SK-N-SH (cell line): ENCODE data around the gene RAD52. TPM values are rescaled to one million over a fixed set of nuclear protein-coding genes. Genes with fewer than 3 reads are reported as not detected.

Source experiments
- CTCF ChIA-PET: fragments of 300-600, 350-600 bp; formaldehyde crosslinking; extraction: SDS; loops from one replicate; lab custom pipeline; 2021; lab: Yijun Ruan, JAX
- POLR2A ChIA-PET: fragments of 350-600 bp; sonication (Branson Sonifier 250); formaldehyde crosslinking; extraction: SDS; loops from one replicate; lab custom pipeline; 2020; ENCODE audit warnings: antibody characterized with exemption, inconsistent platforms; lab: Yijun Ruan, JAX
- DNase-seq: peaks from one replicate; pipeline ENCODE4 v3.0.0; 2012
- H2AFZ ChIP-seq: fragments of 200-600 bp; sonication (generic); 2 replicates; pipeline ENCODE4 v1.8.1; 2016; ENCODE audit warnings: antibody characterized with exemption, mild to moderate bottlenecking, low read depth
- H3F3A ChIP-seq: fragments of 200-600 bp; sonication (generic); replicated peaks from 2 replicates; pipeline ENCODE3; 2016; ENCODE audit warnings: antibody characterized with exemption, mild to moderate bottlenecking; ENCODE audit not compliant: insufficient read depth
- H3K27ac ChIP-seq, 2 experiments: fragments of 200-500 bp in 1 of 2; fragments of 200-600 bp in 1 of 2; sonication (Bioruptor generic) in 1 of 2; sonication (generic), shearing (Covaris generic) in 1 of 2; 2 replicates each; pipeline versions ENCODE4 v1.5.1 to v1.6.1; 2014 to 2016; ENCODE audit warnings: low read depth in 2 of 2, inconsistent platforms in 1 of 2, low read length in 1 of 2, mild to moderate bottlenecking in 1 of 2, mixed read lengths in 1 of 2
- H3K27me3 ChIP-seq: fragments of 200-600 bp; sonication (generic), shearing (Covaris generic); 2 replicates; pipeline ENCODE4 v1.6.1; 2016; ENCODE audit warnings: mixed run types; ENCODE audit not compliant: insufficient read depth
- H3K36me3 ChIP-seq, 2 experiments: fragments of 200-500 bp in 1 of 2; fragments of 200-600 bp in 1 of 2; sonication (Bioruptor generic) in 1 of 2; sonication (generic) in 1 of 2; replicated peaks in 1 of 2; 2 replicates each; pipeline versions ENCODE3 to v1.5.1; 2014 to 2016; ENCODE audit warnings: low read length in 1 of 2, mild to moderate bottlenecking in 1 of 2; ENCODE audit not compliant: insufficient read depth in 2 of 2, control insufficient read depth in 1 of 2
- H3K4me1 ChIP-seq, 2 experiments: fragments of 200-500 bp in 1 of 2; fragments of 200-600 bp in 1 of 2; sonication (Bioruptor generic) in 1 of 2; sonication (generic), shearing (Covaris generic) in 1 of 2; 2 replicates each; pipeline versions ENCODE4 v1.5.1 to v1.6.1; 2014 to 2016; ENCODE audit warnings: low read depth in 1 of 2, low read length in 1 of 2, mixed run types in 1 of 2; ENCODE audit not compliant: insufficient read depth in 2 of 2, control insufficient read depth in 1 of 2
- H3K4me2 ChIP-seq: fragments of 200-600 bp; sonication (generic), shearing (Covaris generic); 2 replicates; pipeline ENCODE4 v1.6.1; 2017; ENCODE audit warnings: mixed run types
- H3K4me3 ChIP-seq, 2 experiments: fragments of 200-500 bp in 1 of 2; fragments of 200-600 bp in 1 of 2; sonication (Bioruptor generic) in 1 of 2; sonication (generic), shearing (Covaris generic) in 1 of 2; 2 replicates each; pipeline versions ENCODE4 v1.5.1 to v1.8.1; 2014 to 2016; ENCODE audit warnings: low read depth in 2 of 2, inconsistent platforms in 1 of 2, low read length in 1 of 2, mild to moderate bottlenecking in 1 of 2, mixed read lengths in 1 of 2, moderate library complexity in 1 of 2
- H3K79me2 ChIP-seq: fragments of 200-600 bp; sonication (generic); 2 replicates; pipeline ENCODE4 v1.8.1; 2017; ENCODE audit warnings: mild to moderate bottlenecking; ENCODE audit not compliant: insufficient read depth
- H3K9ac ChIP-seq: fragments of 200-600 bp; sonication (generic); 2 replicates; pipeline ENCODE4 v1.6.1; 2017; ENCODE audit warnings: mixed run types
- H3K9me2 ChIP-seq: fragments of 200-600 bp; sonication (generic); 2 replicates; pipeline ENCODE4 v1.6.1; 2017; ENCODE audit warnings: mixed run types
- H3K9me3 ChIP-seq: fragments of 200-600 bp; sonication (generic); 2 replicates; pipeline ENCODE4 v1.6.1; 2017; ENCODE audit warnings: mixed run types, mild to moderate bottlenecking, moderate library complexity
- H4K20me1 ChIP-seq: fragments of 200-600 bp; sonication (generic); 2 replicates; pipeline ENCODE4 v1.6.1; 2017; ENCODE audit warnings: mild to moderate bottlenecking, mixed run types; ENCODE audit not compliant: insufficient read depth
- CHD2 ChIP-seq: fragments of 150-350 bp; IDR thresholded peaks from 2 replicates; pipeline ENCODE4 v1.6.1; 2018; ENCODE audit warnings: low read length; ENCODE audit not compliant: partially characterized antibody
- ELF1 ChIP-seq: IDR thresholded peaks from 2 replicates; pipeline ENCODE4 v1.4.0; 2012
- EP300 ChIP-seq, 2 experiments: IDR thresholded peaks; 2 replicates each; pipeline versions ENCODE4 v1.4.0 to v1.6.1; 2012; ENCODE audit warnings: borderline replicate concordance in 1 of 2, low read depth in 1 of 2, low read length in 1 of 2
- EZH2phosphoT487 ChIP-seq: fragments of 200-600 bp; sonication (generic); IDR thresholded peaks from 2 replicates; pipeline ENCODE4 v1.6.1; 2017; ENCODE audit warnings: low read depth, mixed run types, mild to moderate bottlenecking, antibody characterized with exemption, moderate library complexity, borderline replicate concordance
- FOXJ3 ChIP-seq: sonication (generic); formaldehyde crosslinking; IDR thresholded peaks from 2 replicates; pipeline ENCODE4 v1.5.1; 2020; ENCODE audit warnings: mild to moderate bottlenecking, missing genetic modification reagents
- FOXM1 ChIP-seq: IDR thresholded peaks from 2 replicates; pipeline ENCODE4 v1.4.0; 2012; ENCODE audit warnings: low read depth, mild to moderate bottlenecking
- JUND ChIP-seq: IDR thresholded peaks from 2 replicates; pipeline ENCODE4 v1.4.0; 2012
- MEF2A ChIP-seq: IDR thresholded peaks from 2 replicates; pipeline ENCODE4 v1.4.0; 2012; ENCODE audit warnings: low read depth, borderline replicate concordance
- NRF1 ChIP-seq: IDR thresholded peaks from 2 replicates; pipeline ENCODE4 v1.6.1; 2012; ENCODE audit warnings: low read depth, mild to moderate bottlenecking, low read length
- POLR2AphosphoS5 ChIP-seq: IDR thresholded peaks from 2 replicates; pipeline ENCODE4 v1.6.1; 2012; ENCODE audit warnings: low read depth, low read length
- RFX5 ChIP-seq: IDR thresholded peaks from 2 replicates; pipeline ENCODE4 v1.6.1; 2012; ENCODE audit warnings: mild to moderate bottlenecking, improper control_type of control experiment, low read length
- RXRA ChIP-seq: IDR thresholded peaks from 2 replicates; pipeline ENCODE4 v1.4.0; 2012; ENCODE audit warnings: low read depth, mild to moderate bottlenecking, borderline replicate concordance
- SIN3A ChIP-seq: IDR thresholded peaks from 2 replicates; pipeline ENCODE4 v1.6.1; 2012; ENCODE audit warnings: low read depth, mild to moderate bottlenecking, low read length, moderate library complexity, borderline replicate concordance
- TEAD4 ChIP-seq: IDR thresholded peaks from 2 replicates; pipeline ENCODE4 v1.4.0; 2012; ENCODE audit warnings: mild to moderate bottlenecking, borderline replicate concordance; ENCODE audit not compliant: insufficient read depth
- YY1 ChIP-seq: IDR thresholded peaks from 2 replicates; pipeline ENCODE4 v1.4.0; 2012; ENCODE audit warnings: low read depth, mild to moderate bottlenecking
- WGBS: methylation state at CpG from one replicate; pipeline ENCODE4 v1.1.6; 2017; ENCODE audit warnings: low lambda C conversion rate; 5-methylcytosine and 5-hydroxymethylcytosine counted together
- polyA plus RNA-seq, 3 experiments: library from polyadenylated mRNA; depleted of rRNA; stranded (reverse); fragments of >200 nt; gene quantifications; 2 replicates each; pipeline ENCODE4 v1.2.3, GENCODE V29; 2012
- TF ChIP-seq, protein P1 (sequence below): IDR thresholded peaks from 2 replicates; pipeline ENCODE4; 2012
- TF ChIP-seq, protein P2 (sequence below): fragments of 150-350 bp; IDR thresholded peaks from 2 replicates; pipeline ENCODE4 v1.6.1; 2016; ENCODE audit warnings: mild to moderate bottlenecking, low read depth, low read length
- TF ChIP-seq, protein P3 (sequence below): fragments of 150-350 bp; IDR thresholded peaks from 2 replicates; pipeline ENCODE4 v1.6.1; 2017; ENCODE audit warnings: antibody characterized with exemption, low read length, low read depth, borderline replicate concordance

RAD52 gene
- polyA plus RNA-seq, 1 of the 3 experiments (the other 2 are of a cell fraction): 11.2 TPM

DNA sequence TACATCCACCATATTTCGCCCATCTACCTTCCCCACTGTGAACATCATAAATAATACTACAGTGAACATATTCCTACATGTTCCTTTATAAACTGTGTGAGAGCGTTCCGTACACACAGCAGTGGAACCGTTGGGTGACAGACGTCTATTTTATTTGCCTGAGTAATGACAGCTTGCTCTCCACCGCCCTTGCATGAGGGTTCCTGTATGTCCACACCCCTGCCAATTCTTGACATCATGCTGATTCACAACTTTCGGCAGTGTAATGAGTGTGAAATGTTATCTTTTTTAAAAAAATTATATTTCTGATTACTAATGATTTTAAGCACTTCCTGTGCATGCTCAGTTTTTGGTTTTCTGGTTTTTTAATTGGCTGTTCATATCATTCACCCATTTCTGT is 4.3 kb upstream of the RAD52 start:
- CTCF ChIA-PET: interaction anchor here (1.3 kb wide), 1 partner anchor 681 kb away, joined by 3 read pairs; no protein-coding TSS in a partner anchor
- WGBS: 76% methylated on average over 7 of the region's 7 CpGs
- TF ChIP-seq, protein P1, sequence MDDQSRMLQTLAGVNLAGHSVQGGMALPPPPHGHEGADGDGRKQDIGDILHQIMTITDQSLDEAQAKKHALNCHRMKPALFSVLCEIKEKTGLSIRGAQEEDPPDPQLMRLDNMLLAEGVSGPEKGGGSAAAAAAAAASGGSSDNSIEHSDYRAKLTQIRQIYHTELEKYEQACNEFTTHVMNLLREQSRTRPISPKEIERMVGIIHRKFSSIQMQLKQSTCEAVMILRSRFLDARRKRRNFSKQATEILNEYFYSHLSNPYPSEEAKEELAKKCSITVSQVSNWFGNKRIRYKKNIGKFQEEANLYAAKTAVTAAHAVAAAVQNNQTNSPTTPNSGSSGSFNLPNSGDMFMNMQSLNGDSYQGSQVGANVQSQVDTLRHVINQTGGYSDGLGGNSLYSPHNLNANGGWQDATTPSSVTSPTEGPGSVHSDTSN: no peak
- TF ChIP-seq, protein P2, sequence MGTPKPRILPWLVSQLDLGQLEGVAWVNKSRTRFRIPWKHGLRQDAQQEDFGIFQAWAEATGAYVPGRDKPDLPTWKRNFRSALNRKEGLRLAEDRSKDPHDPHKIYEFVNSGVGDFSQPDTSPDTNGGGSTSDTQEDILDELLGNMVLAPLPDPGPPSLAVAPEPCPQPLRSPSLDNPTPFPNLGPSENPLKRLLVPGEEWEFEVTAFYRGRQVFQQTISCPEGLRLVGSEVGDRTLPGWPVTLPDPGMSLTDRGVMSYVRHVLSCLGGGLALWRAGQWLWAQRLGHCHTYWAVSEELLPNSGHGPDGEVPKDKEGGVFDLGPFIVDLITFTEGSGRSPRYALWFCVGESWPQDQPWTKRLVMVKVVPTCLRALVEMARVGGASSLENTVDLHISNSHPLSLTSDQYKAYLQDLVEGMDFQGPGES: no peak
- TF ChIP-seq EP300 (IDR thresholded peaks at IDR 0.05; ENCODE audit: borderline replicate concordance in 1 of 2, low read depth in 1 of 2, low read length in 1 of 2): no peak
- no peak for TF ChIP-seq YY1
- TF ChIP-seq SIN3A: no peak
- TF ChIP-seq CHD2: no peak
- no peak for TF ChIP-seq JUND
- no peak for TF ChIP-seq TEAD4
- TF ChIP-seq FOXM1: no peak
- no peak for TF ChIP-seq RFX5
- TF ChIP-seq MEF2A: no peak
- no peak for TF ChIP-seq ELF1
- TF ChIP-seq POLR2AphosphoS5: no peak
- TF ChIP-seq EZH2phosphoT487: no peak
- TF ChIP-seq, protein P3, sequence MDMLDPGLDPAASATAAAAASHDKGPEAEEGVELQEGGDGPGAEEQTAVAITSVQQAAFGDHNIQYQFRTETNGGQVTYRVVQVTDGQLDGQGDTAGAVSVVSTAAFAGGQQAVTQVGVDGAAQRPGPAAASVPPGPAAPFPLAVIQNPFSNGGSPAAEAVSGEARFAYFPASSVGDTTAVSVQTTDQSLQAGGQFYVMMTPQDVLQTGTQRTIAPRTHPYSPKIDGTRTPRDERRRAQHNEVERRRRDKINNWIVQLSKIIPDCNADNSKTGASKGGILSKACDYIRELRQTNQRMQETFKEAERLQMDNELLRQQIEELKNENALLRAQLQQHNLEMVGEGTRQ: no peak
- TF ChIP-seq FOXJ3: no peak
- TF ChIP-seq RXRA: no peak
- TF ChIP-seq NRF1: no peak
- no peak overlapping the region; the same call in 1 of the 2 replicates for H2AFZ ChIP-seq
- no peaks in the 10 kb centered on the region for H3K36me3 ChIP-seq
- no peaks in the 10 kb centered on the region for H3K9me2 ChIP-seq
- no peaks in the 10 kb centered on the region for H4K20me1 ChIP-seq
- peaks cover under 1% of the 10 kb centered on the region; the same call in 1 of the 2 replicates for H3K79me2 ChIP-seq
- H3K9ac ChIP-seq: no peak overlapping the region
- H3K9me3 ChIP-seq: no peaks in the 10 kb centered on the region
- DNase-seq: no peak
- POLR2A ChIA-PET: no interaction called here
- no peak overlapping the region for H3K4me3 ChIP-seq
- H3K27me3 ChIP-seq: no peaks in the 10 kb centered on the region
- H3K27ac ChIP-seq: no peak overlapping the region
- H3K4me1 ChIP-seq: no peaks in the 10 kb centered on the region; a peak in 2 of 4 replicates
- H3F3A ChIP-seq: peaks cover 12% of the 10 kb centered on the region
- H3K4me2 ChIP-seq: no peak overlapping the region
